ENCODE measurements around the gene LGALS14. TPM values are rescaled to one million over a fixed set of nuclear protein-coding genes. Genes with fewer than 3 reads are reported as not detected.

LGALS14 gene
- total RNA-seq, 2 donors from 2014 or later: not detected

DNA sequence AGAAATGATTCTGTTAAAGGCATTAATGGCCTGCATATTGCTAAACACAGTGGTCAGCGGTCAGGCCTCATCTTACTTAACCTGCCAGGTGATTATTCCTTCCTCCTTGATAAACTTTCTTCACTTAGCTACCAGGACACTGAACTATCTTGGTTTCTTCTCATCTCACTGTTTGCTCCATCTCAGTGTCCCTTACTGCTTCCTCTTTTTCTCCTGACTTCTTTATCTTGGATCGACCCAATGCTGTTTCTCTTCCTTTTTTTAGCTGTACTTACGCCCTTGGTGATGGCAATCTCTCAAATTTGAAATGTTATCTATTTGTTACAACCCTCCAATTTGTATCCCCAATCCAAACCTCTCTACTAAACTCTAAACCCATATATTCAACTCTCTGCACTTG lies 41.4 kb downstream of the LGALS14 start:
- Histone ChIP-seq H3K27me3 (replicated peaks; ENCODE audit: insufficient read depth) (no peaks in the 10 kb centered on the region), H3K4me1 (replicated peaks) (no peaks in the 10 kb centered on the region), H3K4me3 (no peak overlapping the region), H3K27ac (no peak overlapping the region), H3K36me3 (no peaks in the 10 kb centered on the region), H3K9me3 (no peaks in the 10 kb centered on the region)
- no peak for DNase-seq (ENCODE audit: low spot score)
- TF ChIP-seq POLR2A (IDR thresholded peaks at IDR 0.05): no peak
- intact Hi-C loops (cut with DNase I): no loop called here
- WGBS: 76% methylated on average over 3 of the region's 3 CpGs

DNA sequence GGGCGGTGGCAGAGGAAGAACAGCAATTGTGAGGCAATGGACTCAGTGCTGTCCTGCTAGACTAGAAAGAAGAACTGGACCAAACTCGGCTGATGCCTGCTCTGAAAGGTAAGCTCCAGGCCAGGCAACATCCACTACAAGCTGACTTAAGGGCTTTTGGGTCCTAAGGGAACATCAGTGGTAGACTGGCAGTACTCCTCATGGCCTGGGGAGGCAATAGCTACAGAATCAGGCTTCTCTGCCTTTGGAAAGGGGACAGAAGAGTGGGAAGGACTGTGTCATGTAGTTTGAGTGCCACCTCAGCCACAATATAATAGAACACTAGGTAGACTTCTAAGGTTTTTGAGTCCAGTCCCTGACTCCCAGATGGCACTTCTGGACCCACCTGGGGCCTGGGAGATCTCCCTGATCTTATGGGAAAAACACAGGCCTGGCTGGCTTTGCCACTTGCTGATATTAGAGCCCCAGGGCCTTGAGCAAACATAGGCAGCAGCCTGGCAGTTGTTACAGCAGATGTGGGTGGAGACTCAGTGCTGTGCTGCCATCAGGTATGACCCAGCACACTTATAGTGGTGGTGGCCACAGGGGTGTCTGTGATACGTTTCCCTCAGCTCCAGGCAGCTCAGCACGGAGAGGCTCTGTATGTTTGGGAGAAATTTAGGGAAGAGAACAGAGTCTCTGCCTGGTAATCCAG lies 42.7 kb downstream of the LGALS14 start:
- TF ChIP-seq POLR2A (IDR thresholded peaks at IDR 0.05): no peak
- TF ChIP-seq, protein P1, sequence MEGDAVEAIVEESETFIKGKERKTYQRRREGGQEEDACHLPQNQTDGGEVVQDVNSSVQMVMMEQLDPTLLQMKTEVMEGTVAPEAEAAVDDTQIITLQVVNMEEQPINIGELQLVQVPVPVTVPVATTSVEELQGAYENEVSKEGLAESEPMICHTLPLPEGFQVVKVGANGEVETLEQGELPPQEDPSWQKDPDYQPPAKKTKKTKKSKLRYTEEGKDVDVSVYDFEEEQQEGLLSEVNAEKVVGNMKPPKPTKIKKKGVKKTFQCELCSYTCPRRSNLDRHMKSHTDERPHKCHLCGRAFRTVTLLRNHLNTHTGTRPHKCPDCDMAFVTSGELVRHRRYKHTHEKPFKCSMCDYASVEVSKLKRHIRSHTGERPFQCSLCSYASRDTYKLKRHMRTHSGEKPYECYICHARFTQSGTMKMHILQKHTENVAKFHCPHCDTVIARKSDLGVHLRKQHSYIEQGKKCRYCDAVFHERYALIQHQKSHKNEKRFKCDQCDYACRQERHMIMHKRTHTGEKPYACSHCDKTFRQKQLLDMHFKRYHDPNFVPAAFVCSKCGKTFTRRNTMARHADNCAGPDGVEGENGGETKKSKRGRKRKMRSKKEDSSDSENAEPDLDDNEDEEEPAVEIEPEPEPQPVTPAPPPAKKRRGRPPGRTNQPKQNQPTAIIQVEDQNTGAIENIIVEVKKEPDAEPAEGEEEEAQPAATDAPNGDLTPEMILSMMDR (IDR thresholded peaks at IDR 0.05): no peak
- no peak for TF ChIP-seq POLR2AphosphoS5 (IDR thresholded peaks at IDR 0.05)
- 79% methylated on average over 4 of the region's 4 CpGs for WGBS
- no peaks in the 10 kb centered on the region for H3K36me3 ChIP-seq
- H3K27ac ChIP-seq: no peak overlapping the region
- DNase-seq (ENCODE audit: low spot score): no peak
- H3K4me3 ChIP-seq: no peak overlapping the region
- no peaks in the 10 kb centered on the region for H3K9me3 ChIP-seq
- H3K4me1 ChIP-seq (replicated peaks): no peaks in the 10 kb centered on the region
- intact Hi-C loops (cut with DNase I): no loop called here
- no peaks in the 10 kb centered on the region for H3K27me3 ChIP-seq (replicated peaks; ENCODE audit: insufficient read depth)

DNA sequence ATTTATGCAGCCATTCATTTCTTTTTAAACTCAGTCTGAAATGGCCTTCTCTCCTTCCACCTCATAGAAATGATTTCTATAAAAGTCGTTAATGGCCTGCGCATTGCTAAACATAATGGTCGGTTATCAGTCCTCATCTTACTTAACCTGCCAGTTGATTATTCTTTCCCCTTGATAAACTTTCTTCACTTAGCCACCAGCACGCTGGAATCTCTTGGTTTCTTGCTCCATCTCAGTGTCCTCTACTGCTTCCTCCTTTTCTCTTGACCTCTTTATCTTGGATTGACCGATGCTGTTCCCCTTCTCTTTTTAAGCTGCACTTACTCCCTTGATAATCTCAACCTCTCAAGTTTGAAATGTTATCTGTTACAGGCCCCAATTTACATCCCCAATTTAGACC lies 45.7 kb downstream of the LGALS14 start:
- Histone ChIP-seq H3K36me3 (no peaks in the 10 kb centered on the region), H3K27me3 (replicated peaks; ENCODE audit: insufficient read depth) (no peaks in the 10 kb centered on the region), H3K4me3 (no peak overlapping the region), H3K4me1 (replicated peaks) (no peaks in the 10 kb centered on the region), H3K27ac (no peak overlapping the region), H3K9me3 (no peaks in the 10 kb centered on the region)
- TF ChIP-seq, protein P1 (IDR thresholded peaks at IDR 0.05): no peak
- TF ChIP-seq POLR2AphosphoS5 (IDR thresholded peaks at IDR 0.05): no peak
- no peak for TF ChIP-seq POLR2A (IDR thresholded peaks at IDR 0.05)
- no peak for DNase-seq (ENCODE audit: low spot score)
- 80% methylated on average over 5 of the region's 5 CpGs for WGBS
- intact Hi-C loops (cut with DNase I): no loop called here

DNA sequence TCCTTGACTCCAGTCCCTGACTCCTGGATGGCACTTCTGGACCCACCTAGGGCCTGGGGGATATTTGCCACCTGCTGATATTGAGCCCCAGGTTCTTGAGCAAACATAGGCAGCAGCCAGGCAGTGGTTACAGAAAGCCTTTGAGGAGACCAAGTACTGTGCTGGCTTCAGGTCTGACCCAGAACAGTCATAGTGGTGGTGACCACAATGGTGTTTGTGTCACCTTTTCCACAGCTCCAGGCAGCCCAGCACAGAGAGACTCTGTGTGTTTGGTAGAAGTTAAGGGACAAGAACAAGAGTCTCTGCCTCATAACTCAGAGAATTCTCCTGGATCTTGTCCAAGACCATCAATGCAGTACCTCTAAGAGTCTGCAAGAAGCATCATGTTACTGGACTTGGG lies 48.1 kb downstream of the LGALS14 start:
- H3K9me3 ChIP-seq: no peaks in the 10 kb centered on the region
- no peak for DNase-seq (ENCODE audit: low spot score)
- H3K27ac ChIP-seq: no peak overlapping the region
- H3K4me1 ChIP-seq (replicated peaks): no peaks in the 10 kb centered on the region
- peaks cover 2% of the 10 kb centered on the region for H3K27me3 ChIP-seq (replicated peaks; ENCODE audit: insufficient read depth)
- intact Hi-C loops (cut with DNase I): no loop called here
- TF ChIP-seq, protein P1 (IDR thresholded peaks at IDR 0.05): no peak
- TF ChIP-seq POLR2AphosphoS5 (IDR thresholded peaks at IDR 0.05): no peak
- no peak for TF ChIP-seq POLR2A (IDR thresholded peaks at IDR 0.05)
- no peaks in the 10 kb centered on the region for H3K36me3 ChIP-seq
- H3K4me3 ChIP-seq: no peak overlapping the region

DNA sequence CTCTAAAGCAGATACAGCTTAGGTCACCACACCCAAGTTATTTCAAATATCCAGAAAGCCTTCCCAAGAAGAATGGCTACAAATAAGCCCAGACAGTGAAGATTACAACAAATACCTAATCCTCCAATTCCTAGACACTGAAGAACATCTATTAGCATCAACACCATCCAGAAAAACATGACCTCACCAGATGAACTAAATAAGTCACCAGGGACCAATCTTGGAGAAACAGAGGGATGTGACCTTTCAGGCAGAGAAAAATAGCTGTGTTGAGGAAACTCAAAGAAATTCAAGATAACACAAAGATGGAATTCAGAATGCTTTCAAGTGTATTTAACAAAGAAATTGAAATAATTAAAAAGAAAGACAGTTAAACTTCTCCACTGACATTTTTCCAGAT lies 48.5 kb downstream of the LGALS14 start:
- no peak for TF ChIP-seq POLR2A (IDR thresholded peaks at IDR 0.05)
- TF ChIP-seq, protein P1 (IDR thresholded peaks at IDR 0.05): no peak
- no peaks in the 10 kb centered on the region for H3K4me1 ChIP-seq (replicated peaks)
- H3K4me3 ChIP-seq: no peak overlapping the region
- no peak for DNase-seq (ENCODE audit: low spot score)
- no peaks in the 10 kb centered on the region for H3K9me3 ChIP-seq
- H3K27ac ChIP-seq: no peak overlapping the region
- intact Hi-C loops (cut with DNase I): no loop called here
- peaks cover 2% of the 10 kb centered on the region for H3K27me3 ChIP-seq (replicated peaks; ENCODE audit: insufficient read depth)
- no peaks in the 10 kb centered on the region for H3K36me3 ChIP-seq
